GM23338 (cell line): ENCODE data around the gene ADCY7. TPM values are rescaled to one million over a fixed set of nuclear protein-coding genes. Genes with fewer than 3 reads are reported as not detected.

Experiments used
- ATAC-seq: fragments of 200-7000 bp; cut with Tn5 transposase; 3 replicates; pipeline ENCODE4 v1.9.1; 2020
- DNase-seq: peaks from one replicate; pipeline ENCODE4 v3.0.0-alpha.2; 2015; ENCODE audit warnings: low spot score
- H2AFZ ChIP-seq: fragments of 200-600 bp; sonication (generic); 2 replicates; pipeline ENCODE4 v1.8.0; 2016; ENCODE audit warnings: antibody characterized with exemption, mild to moderate bottlenecking, moderate library complexity
- H3F3A ChIP-seq: fragments of 200-600 bp; sonication (generic); replicated peaks from 2 replicates; pipeline ENCODE4 v1.8.0; 2017; ENCODE audit warnings: antibody characterized with exemption, mixed run types, low read depth
- H3K27ac ChIP-seq: fragments of 200-600 bp; sonication (generic); 2 replicates; pipeline ENCODE4 v1.6.1; 2016; ENCODE audit warnings: low read depth
- H3K27me3 ChIP-seq: fragments of 200-600 bp; sonication (generic); 2 replicates; pipeline ENCODE4 v1.8.0; 2016; ENCODE audit warnings: mild to moderate bottlenecking, mixed run types, moderate library complexity; ENCODE audit not compliant: insufficient read depth
- H3K36me3 ChIP-seq: fragments of 200-600 bp; sonication (generic); 2 replicates; pipeline ENCODE4 v1.8.0; 2016; ENCODE audit warnings: mild to moderate bottlenecking; ENCODE audit not compliant: insufficient read depth
- H3K4me1 ChIP-seq: fragments of 200-600 bp; sonication (generic); 2 replicates; pipeline ENCODE4 v1.8.0; 2016; ENCODE audit warnings: mild to moderate bottlenecking, moderate library complexity; ENCODE audit not compliant: insufficient read depth
- H3K4me2 ChIP-seq: fragments of 200-600 bp; sonication (generic); 2 replicates; pipeline ENCODE4 v1.7.1; 2017; ENCODE audit warnings: mixed run types
- H3K4me3 ChIP-seq: fragments of 200-600 bp; sonication (generic); 2 replicates; pipeline ENCODE4 v1.6.1; 2016; ENCODE audit warnings: mixed run types
- H3K79me2 ChIP-seq: fragments of 200-600 bp; sonication (generic); replicated peaks from 2 replicates; pipeline ENCODE4 v1.8.0; 2017; ENCODE audit warnings: mild to moderate bottlenecking; ENCODE audit not compliant: insufficient read depth
- H3K9me2 ChIP-seq: fragments of 200-600 bp; sonication (generic); 2 replicates; pipeline ENCODE4 v1.8.0; 2017; ENCODE audit not compliant: insufficient read depth
- H4K20me1 ChIP-seq: fragments of 200-600 bp; sonication (generic); replicated peaks from 2 replicates; pipeline ENCODE4 v1.8.0; 2017; ENCODE audit warnings: mild to moderate bottlenecking; ENCODE audit not compliant: insufficient read depth
- H3K27ac Mint-ChIP-seq: 2 replicates; pipeline ENCODE4 v1.8.0; 2020; ENCODE audit warnings: inconsistent platforms, mild to moderate bottlenecking, moderate library complexity, mixed read lengths
- H3K27me3 Mint-ChIP-seq: 3 replicates; pipeline ENCODE4 v1.8.0; 2022; ENCODE audit warnings: low read depth, mild to moderate bottlenecking, moderate library complexity, mixed read lengths, inconsistent platforms; ENCODE audit not compliant: insufficient read depth, poor library complexity
- H3K36me3 Mint-ChIP-seq: 3 replicates; pipeline ENCODE4 v1.8.0; 2021; ENCODE audit warnings: low read depth, mild to moderate bottlenecking, inconsistent platforms, moderate library complexity, mixed read lengths
- H3K4me1 Mint-ChIP-seq: 3 replicates; pipeline ENCODE4 v1.8.0; 2020; ENCODE audit warnings: mild to moderate bottlenecking, inconsistent platforms, mixed read lengths
- H3K4me3 Mint-ChIP-seq: 3 replicates; pipeline ENCODE4 v1.8.0; 2021; ENCODE audit warnings: moderate library complexity, mild to moderate bottlenecking, inconsistent platforms, mixed read lengths
- H3K9me3 Mint-ChIP-seq: 3 replicates; pipeline ENCODE4 v1.8.0; 2020; ENCODE audit warnings: moderate library complexity, mild to moderate bottlenecking, inconsistent platforms, mixed read lengths
- CTCF ChIP-seq, 2 experiments: fragments of 200-600 bp in 1 of 2; sonication (generic) in 1 of 2; conservative IDR thresholded peaks; 2 replicates each; pipeline versions ENCODE4 v1.5.1 to v1.6.1; 2016 to 2017; ENCODE audit warnings: antibody characterized with exemption in 2 of 2, low read depth in 2 of 2, mild to moderate bottlenecking in 2 of 2, moderate library complexity in 1 of 2
- ETS1 ChIP-seq: IDR thresholded peaks from 2 replicates; pipeline ENCODE4 v1.6.1; 2016; ENCODE audit warnings: antibody characterized with exemption
- EZH2 ChIP-seq: fragments of 200-600 bp; sonication (generic); IDR thresholded peaks from one replicate; pipeline ENCODE4 v1.8.0; 2017; ENCODE audit warnings: antibody characterized with exemption, mild to moderate bottlenecking, low read depth; ENCODE audit not compliant: unreplicated experiment
- EZH2phosphoT487 ChIP-seq: fragments of 200-600 bp; sonication (generic); IDR thresholded peaks from one replicate; pipeline ENCODE4 v1.8.1; 2018; ENCODE audit warnings: antibody characterized with exemption; ENCODE audit not compliant: unreplicated experiment
- JUNB ChIP-seq: IDR thresholded peaks from one replicate; pipeline ENCODE4 v1.6.1; 2016; ENCODE audit warnings: antibody characterized with exemption; ENCODE audit not compliant: unreplicated experiment
- NANOG ChIP-seq: IDR thresholded peaks from 2 replicates; pipeline ENCODE4 v1.6.1; 2016; ENCODE audit warnings: antibody characterized with exemption, borderline replicate concordance
- POLR2AphosphoS5 ChIP-seq: IDR thresholded peaks from 2 replicates; pipeline ENCODE4 v1.6.1; 2016; ENCODE audit warnings: antibody characterized with exemption, low read depth
- STAT1 ChIP-seq: IDR thresholded peaks from one replicate; pipeline ENCODE4 v1.6.1; 2016; ENCODE audit warnings: antibody characterized with exemption; ENCODE audit not compliant: unreplicated experiment
- ZNF114 ChIP-seq: fragments of 250-450 bp; sonication (Bioruptor Pico); IDR thresholded peaks from 2 replicates; pipeline ENCODE4 v1.5.0; 2020; ENCODE audit warnings: mild to moderate bottlenecking, moderate library complexity
- ZNF331 ChIP-seq: fragments of 250-450 bp; sonication (Bioruptor Pico); IDR thresholded peaks from 2 replicates; pipeline ENCODE4 v1.5.0; 2020; ENCODE audit warnings: low read depth, mild to moderate bottlenecking, moderate library complexity
- polyA plus RNA-seq: library from polyadenylated mRNA; unstranded; fragments of >200 nt; fragmentation: Nextera tagmentation; extraction: Ambion mirVana; gene quantifications from 2 replicates; pipeline ENCODE4 v1.2.1, GENCODE V29; 2016
- total RNA-seq: library from RNA; depleted of rRNA; stranded (reverse); fragments of >200 nt; shearing (Covaris generic); gene quantifications from 2 replicates; pipeline ENCODE4 v1.2.3, GENCODE V29; 2014
- TF ChIP-seq, protein P1 (sequence below): IDR thresholded peaks from one replicate; pipeline ENCODE4 v1.6.1; 2018; ENCODE audit warnings: antibody characterized with exemption; ENCODE audit not compliant: unreplicated experiment

The ADCY7 gene
- total and polyA plus RNA-seq, 2 experiments from 2014 or later: 2.4 to 10.5 TPM

GRCh38 chr16:50359626-50360025, 93.3 kb downstream of the ADCY7 start (continued):
- TF ChIP-seq ZNF114 (CRISPR knock-in tag) (no peak), ETS1 (no peak), JUNB (no peak), NANOG (no peak), POLR2AphosphoS5 (no peak), STAT1 (no peak), EZH2 (no peak)

- Mint-ChIP-seq H3K4me1 (peaks cover 6% of the 10 kb centered on the region; the same call in 2 of the 3 replicates), H3K4me3 (no peak overlapping the region), H3K9me3 (no peaks in the 10 kb centered on the region), H3K27ac (0 out of 2 replicates have a peak overlapping the region, but pooled peaks have one; percentile 25), H3K27me3 (no peaks in the 10 kb centered on the region), H3K36me3 (peaks cover 50% of the 10 kb centered on the region)
- Histone ChIP-seq H3K4me2 (0 out of 2 replicates have a peak overlapping the region, but pooled peaks have one; percentile 1), H3K36me3 (peaks cover 28% of the 10 kb centered on the region; the same call in 1 of the 2 replicates), H3F3A (no peaks in the 10 kb centered on the region), H3K4me3 (no peak overlapping the region), H3K27me3 (no peaks in the 10 kb centered on the region), H3K4me1 (0 out of 2 replicates have a peak, but pooled peaks cover 6% of the 10 kb centered on the region), H3K27ac (peak overlapping the region; percentile 72; the same call in 1 of the 2 replicates), H2AFZ (no peak overlapping the region), H3K9me2 (no peaks in the 10 kb centered on the region), H4K20me1 (peaks cover 29% of the 10 kb centered on the region), H3K79me2 (peaks cover 96% of the 10 kb centered on the region)
- TF ChIP-seq CTCF (conservative IDR thresholded peaks at IDR 0.05; ENCODE audit: low read depth in 2 of 2) (no peak), ZNF114 (CRISPR knock-in tag) (no peak), NANOG (no peak), JUNB (no peak), EZH2 (no peak), ZNF331 (CRISPR knock-in tag) (no peak), EZH2phosphoT487 (no peak)
- TF ChIP-seq, protein P1, sequence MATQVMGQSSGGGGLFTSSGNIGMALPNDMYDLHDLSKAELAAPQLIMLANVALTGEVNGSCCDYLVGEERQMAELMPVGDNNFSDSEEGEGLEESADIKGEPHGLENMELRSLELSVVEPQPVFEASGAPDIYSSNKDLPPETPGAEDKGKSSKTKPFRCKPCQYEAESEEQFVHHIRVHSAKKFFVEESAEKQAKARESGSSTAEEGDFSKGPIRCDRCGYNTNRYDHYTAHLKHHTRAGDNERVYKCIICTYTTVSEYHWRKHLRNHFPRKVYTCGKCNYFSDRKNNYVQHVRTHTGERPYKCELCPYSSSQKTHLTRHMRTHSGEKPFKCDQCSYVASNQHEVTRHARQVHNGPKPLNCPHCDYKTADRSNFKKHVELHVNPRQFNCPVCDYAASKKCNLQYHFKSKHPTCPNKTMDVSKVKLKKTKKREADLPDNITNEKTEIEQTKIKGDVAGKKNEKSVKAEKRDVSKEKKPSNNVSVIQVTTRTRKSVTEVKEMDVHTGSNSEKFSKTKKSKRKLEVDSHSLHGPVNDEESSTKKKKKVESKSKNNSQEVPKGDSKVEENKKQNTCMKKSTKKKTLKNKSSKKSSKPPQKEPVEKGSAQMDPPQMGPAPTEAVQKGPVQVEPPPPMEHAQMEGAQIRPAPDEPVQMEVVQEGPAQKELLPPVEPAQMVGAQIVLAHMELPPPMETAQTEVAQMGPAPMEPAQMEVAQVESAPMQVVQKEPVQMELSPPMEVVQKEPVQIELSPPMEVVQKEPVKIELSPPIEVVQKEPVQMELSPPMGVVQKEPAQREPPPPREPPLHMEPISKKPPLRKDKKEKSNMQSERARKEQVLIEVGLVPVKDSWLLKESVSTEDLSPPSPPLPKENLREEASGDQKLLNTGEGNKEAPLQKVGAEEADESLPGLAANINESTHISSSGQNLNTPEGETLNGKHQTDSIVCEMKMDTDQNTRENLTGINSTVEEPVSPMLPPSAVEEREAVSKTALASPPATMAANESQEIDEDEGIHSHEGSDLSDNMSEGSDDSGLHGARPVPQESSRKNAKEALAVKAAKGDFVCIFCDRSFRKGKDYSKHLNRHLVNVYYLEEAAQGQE: no peak
- DNase-seq (no peak), ATAC-seq (no peak)
These were observed 93.9 kb downstream of the ADCY7 start for GRCh38 chr16:50360033-50360778.
